OCI-LY3 (cell line): ENCODE data around the gene ADGRV1.

Source experiments
- EZH2phosphoT487 ChIP-seq: fragments of 200-600 bp; shearing (Covaris generic); IDR thresholded peaks from 2 replicates; pipeline ENCODE4 v1.6.1; 2018; ENCODE audit warnings: antibody characterized with exemption, mixed run types, low read depth
- TF ChIP-seq, protein P1 (sequence below): fragments of 200-600, 300-600 bp; sonication (generic); IDR thresholded peaks from 2 replicates; pipeline ENCODE4 v1.5.1; 2014; ENCODE audit warnings: antibody characterized with exemption, low read length, low read depth

DNA sequence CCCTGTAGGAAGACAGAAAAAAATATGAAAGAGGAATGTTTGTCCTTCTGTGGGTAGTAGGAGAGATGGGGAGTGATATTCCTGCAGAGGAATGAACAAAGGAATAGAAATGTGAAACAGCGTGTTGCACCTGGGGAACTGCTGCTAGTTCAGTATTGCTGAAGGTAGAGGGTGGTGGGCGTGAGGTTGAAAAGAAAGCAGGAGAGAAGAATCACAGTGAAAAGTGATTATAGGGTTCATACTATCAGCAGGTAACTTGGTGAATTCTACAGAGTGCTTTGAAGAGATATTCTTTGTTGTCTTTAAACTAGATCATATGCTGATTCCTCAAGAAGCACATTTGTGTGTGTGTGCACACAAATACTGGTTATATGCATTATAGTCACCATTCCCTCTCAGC lies 95.6 kb downstream of the ADGRV1 start:
- TF ChIP-seq, protein P1, sequence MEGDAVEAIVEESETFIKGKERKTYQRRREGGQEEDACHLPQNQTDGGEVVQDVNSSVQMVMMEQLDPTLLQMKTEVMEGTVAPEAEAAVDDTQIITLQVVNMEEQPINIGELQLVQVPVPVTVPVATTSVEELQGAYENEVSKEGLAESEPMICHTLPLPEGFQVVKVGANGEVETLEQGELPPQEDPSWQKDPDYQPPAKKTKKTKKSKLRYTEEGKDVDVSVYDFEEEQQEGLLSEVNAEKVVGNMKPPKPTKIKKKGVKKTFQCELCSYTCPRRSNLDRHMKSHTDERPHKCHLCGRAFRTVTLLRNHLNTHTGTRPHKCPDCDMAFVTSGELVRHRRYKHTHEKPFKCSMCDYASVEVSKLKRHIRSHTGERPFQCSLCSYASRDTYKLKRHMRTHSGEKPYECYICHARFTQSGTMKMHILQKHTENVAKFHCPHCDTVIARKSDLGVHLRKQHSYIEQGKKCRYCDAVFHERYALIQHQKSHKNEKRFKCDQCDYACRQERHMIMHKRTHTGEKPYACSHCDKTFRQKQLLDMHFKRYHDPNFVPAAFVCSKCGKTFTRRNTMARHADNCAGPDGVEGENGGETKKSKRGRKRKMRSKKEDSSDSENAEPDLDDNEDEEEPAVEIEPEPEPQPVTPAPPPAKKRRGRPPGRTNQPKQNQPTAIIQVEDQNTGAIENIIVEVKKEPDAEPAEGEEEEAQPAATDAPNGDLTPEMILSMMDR = no peak
- TF ChIP-seq EZH2phosphoT487 = no peak
